Osteocyte (in vitro differentiated cells): ENCODE measurements around the gene KLHDC4. TPM values are rescaled to one million over a fixed set of nuclear protein-coding genes. Genes with fewer than 3 reads are reported as not detected.
A peak's percentile ranks its signal among the peaks of the same experiment; 100 is the strongest.

Experiments
- DNase-seq: peaks from one replicate; pipeline ENCODE4 v3.0.0; 2021; ENCODE audit warnings: mixed read lengths; ENCODE audit not compliant: unreplicated experiment; ENCODE audit errors: extremely low spot score
- H3K27ac Mint-ChIP-seq: one replicate; pipeline ENCODE4 v1.8.0; 2021; ENCODE audit warnings: mild to moderate bottlenecking, mixed read lengths; ENCODE audit not compliant: unreplicated experiment
- H3K27me3 Mint-ChIP-seq: one replicate; pipeline ENCODE4 v1.8.0; 2021; ENCODE audit warnings: mixed read lengths; ENCODE audit not compliant: unreplicated experiment
- H3K36me3 Mint-ChIP-seq: one replicate; pipeline ENCODE4 v1.8.0; 2021; ENCODE audit warnings: mixed read lengths; ENCODE audit not compliant: unreplicated experiment
- H3K4me1 Mint-ChIP-seq: one replicate; pipeline ENCODE4 v1.8.0; 2021; ENCODE audit warnings: mixed read lengths; ENCODE audit not compliant: unreplicated experiment
- H3K4me3 Mint-ChIP-seq: one replicate; pipeline ENCODE4 v1.8.0; 2021; ENCODE audit warnings: mild to moderate bottlenecking, moderate library complexity, mixed read lengths; ENCODE audit not compliant: unreplicated experiment
- H3K9me3 Mint-ChIP-seq: one replicate; pipeline ENCODE4 v1.8.0; 2021; ENCODE audit warnings: mixed read lengths; ENCODE audit not compliant: unreplicated experiment
- CTCF ChIP-seq: fragments of 200-600 bp; sonication (generic); IDR thresholded peaks from 2 replicates; pipeline ENCODE4 v1.5.0; 2021; ENCODE audit warnings: antibody characterized with exemption, mild to moderate bottlenecking, moderate library complexity
- total RNA-seq: library from RNA; stranded (reverse); gene quantifications from 2 replicates; pipeline ENCODE4 v1.2.1, GENCODE V29; 2021

Gene KLHDC4
- total RNA-seq, 1 donor from 2014 or later: 31.0 TPM

DNA sequence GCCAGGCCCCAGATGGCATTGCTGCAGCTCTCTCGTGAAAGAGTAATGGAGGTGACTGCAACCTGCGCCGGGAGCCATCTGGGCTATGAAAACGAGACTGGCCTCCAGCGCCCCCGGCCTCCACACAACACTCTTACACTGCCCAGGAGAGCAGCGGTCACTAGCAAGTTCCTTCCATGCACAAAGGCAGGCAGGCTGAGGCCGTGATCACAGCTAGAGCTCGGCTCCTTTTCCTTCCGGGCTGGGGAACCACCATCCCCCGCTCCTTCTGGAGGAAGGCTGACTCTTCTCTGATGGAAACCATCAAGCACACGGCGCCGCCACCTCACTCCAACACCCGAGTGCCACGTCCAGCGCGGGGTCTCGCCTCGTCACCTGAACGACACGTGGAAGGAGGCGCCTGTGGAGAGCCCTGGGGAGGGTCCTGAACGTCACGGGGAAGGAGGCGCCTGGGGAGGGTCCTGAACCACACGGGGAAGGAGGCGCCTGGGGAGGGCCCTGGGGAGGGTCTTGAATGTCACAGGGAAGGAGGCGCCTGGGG lies 61.9 kb downstream of the KLHDC4 start:
- H3K4me1 Mint-ChIP-seq: peaks cover 5% of the 10 kb centered on the region
- peaks cover 11% of the 10 kb centered on the region for H3K36me3 Mint-ChIP-seq
- DNase-seq: no peak
- H3K27me3 Mint-ChIP-seq: no peaks in the 10 kb centered on the region
- TF ChIP-seq CTCF: no peak
- no peak overlapping the region for H3K27ac Mint-ChIP-seq
- no peak overlapping the region for H3K4me3 Mint-ChIP-seq
- H3K9me3 Mint-ChIP-seq: no peaks in the 10 kb centered on the region

DNA sequence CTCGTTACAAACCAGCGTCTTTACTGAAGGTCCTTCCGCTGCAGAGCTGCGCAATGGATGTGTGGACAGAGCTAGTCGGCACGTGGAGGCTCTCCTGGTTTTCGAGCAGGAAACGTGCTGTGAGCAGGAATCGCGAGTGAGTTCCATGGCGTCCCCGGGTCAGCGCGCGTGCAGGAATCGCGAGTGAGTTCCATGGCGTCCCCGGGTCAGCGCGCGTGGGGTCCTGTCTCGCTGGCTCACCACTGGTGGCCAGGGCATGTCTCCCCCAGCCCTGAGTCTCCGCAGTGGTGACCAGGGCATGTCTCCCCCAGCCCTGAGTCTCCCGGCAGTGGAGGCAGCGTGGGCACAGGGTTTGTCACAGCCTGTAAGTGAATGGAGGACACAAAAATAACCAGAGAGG lies 62.7 kb downstream of the KLHDC4 start:
- TF ChIP-seq CTCF: no peak
- Mint-ChIP-seq H3K27ac (no peak overlapping the region), H3K36me3 (peaks cover 9% of the 10 kb centered on the region), H3K9me3 (no peaks in the 10 kb centered on the region), H3K4me3 (no peak overlapping the region), H3K4me1 (peaks cover 5% of the 10 kb centered on the region), H3K27me3 (no peaks in the 10 kb centered on the region)
- DNase-seq: no peak

GRCh38 chr16:87702325-87702811 lies 63.4 kb downstream of the KLHDC4 start:
- Mint-ChIP-seq H3K4me3 (no peak overlapping the region), H3K27ac (no peak overlapping the region), H3K9me3 (no peaks in the 10 kb centered on the region), H3K4me1 (peaks cover 5% of the 10 kb centered on the region), H3K36me3 (peaks cover 9% of the 10 kb centered on the region), H3K27me3 (no peaks in the 10 kb centered on the region)
- no peak for DNase-seq
- TF ChIP-seq CTCF: peak; percentile 53

DNA sequence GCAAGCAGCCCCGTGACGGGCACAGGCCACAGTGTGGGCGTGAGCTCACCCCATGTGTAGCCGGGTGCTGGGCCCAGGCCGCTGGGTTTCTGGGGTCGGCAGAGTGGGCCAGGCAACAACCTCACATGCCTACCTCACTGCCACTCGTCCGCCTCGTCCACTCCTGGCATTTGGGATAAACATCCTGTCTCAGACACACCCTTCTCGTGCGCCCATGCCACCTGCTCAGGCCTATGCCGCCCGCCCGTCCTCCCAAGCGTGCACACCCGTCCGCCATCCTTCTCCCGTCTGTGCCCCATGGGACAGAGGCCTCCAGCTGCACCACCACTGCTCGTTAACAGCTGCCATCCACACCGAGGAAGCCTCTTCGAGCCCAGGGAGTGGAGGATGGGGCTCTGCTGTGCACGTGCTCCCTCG lies 64.3 kb downstream of the KLHDC4 start:
- Mint-ChIP-seq H3K27me3 (no peaks in the 10 kb centered on the region), H3K4me3 (no peak overlapping the region), H3K9me3 (no peaks in the 10 kb centered on the region), H3K4me1 (peaks cover 5% of the 10 kb centered on the region), H3K36me3 (peaks cover 9% of the 10 kb centered on the region), H3K27ac (no peak overlapping the region)
- no peak for TF ChIP-seq CTCF
- DNase-seq: no peak

- peaks cover 5% of the 10 kb centered on the region for H3K4me1 Mint-ChIP-seq
- no peak for DNase-seq
- no peak for TF ChIP-seq CTCF
- no peaks in the 10 kb centered on the region for H3K27me3 Mint-ChIP-seq
- no peak overlapping the region for H3K27ac Mint-ChIP-seq
- H3K36me3 Mint-ChIP-seq: peaks cover 12% of the 10 kb centered on the region
- no peak overlapping the region for H3K4me3 Mint-ChIP-seq
- no peaks in the 10 kb centered on the region for H3K9me3 Mint-ChIP-seq
Observed at GRCh38 chr16:87701078-87701460, 64.7 kb downstream of the KLHDC4 start.
